Hepatocyte (in vitro differentiated cells): ENCODE results near the gene TFF2.

Source experiments
- EZH2 ChIP-seq: fragments of 200-600 bp; sonication (generic); IDR thresholded peaks from 2 replicates; pipeline ENCODE4 v1.6.1; 2016; ENCODE audit warnings: antibody characterized with exemption, mild to moderate bottlenecking, borderline replicate concordance
- EZH2phosphoT487 ChIP-seq: fragments of 200-600 bp; sonication (generic); IDR thresholded peaks from one replicate; pipeline ENCODE4 v1.6.1; 2018; ENCODE audit warnings: antibody characterized with exemption, mild to moderate bottlenecking, low read depth, moderate library complexity; ENCODE audit not compliant: unreplicated experiment, severe bottlenecking
- TF ChIP-seq, protein P1 (sequence below): fragments of 200-600 bp; sonication (generic); IDR thresholded peaks from 2 replicates; pipeline ENCODE4 v1.5.1; 2016; ENCODE audit warnings: antibody characterized with exemption, mild to moderate bottlenecking; ENCODE audit not compliant: poor library complexity

DNA sequence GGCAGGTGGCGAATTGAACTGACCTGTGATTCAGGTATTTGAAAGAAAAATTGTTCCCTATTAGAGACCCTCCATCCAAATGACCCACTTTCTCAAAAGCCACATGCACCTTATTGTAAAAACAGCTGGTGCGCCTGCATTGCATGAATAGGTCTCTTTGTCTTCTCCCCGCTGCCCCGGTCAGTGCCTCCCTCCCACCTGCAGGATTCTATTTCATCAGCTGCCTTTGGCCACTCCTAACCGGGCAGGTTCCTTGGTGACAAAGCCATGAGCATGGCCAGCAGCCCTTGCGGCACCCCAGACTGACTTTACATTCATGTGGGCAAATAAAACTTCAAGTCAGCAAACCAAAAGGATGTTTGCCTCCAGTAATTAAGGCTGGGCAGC is 38.6 kb upstream of the TFF2 start:
- TF ChIP-seq, protein P1, sequence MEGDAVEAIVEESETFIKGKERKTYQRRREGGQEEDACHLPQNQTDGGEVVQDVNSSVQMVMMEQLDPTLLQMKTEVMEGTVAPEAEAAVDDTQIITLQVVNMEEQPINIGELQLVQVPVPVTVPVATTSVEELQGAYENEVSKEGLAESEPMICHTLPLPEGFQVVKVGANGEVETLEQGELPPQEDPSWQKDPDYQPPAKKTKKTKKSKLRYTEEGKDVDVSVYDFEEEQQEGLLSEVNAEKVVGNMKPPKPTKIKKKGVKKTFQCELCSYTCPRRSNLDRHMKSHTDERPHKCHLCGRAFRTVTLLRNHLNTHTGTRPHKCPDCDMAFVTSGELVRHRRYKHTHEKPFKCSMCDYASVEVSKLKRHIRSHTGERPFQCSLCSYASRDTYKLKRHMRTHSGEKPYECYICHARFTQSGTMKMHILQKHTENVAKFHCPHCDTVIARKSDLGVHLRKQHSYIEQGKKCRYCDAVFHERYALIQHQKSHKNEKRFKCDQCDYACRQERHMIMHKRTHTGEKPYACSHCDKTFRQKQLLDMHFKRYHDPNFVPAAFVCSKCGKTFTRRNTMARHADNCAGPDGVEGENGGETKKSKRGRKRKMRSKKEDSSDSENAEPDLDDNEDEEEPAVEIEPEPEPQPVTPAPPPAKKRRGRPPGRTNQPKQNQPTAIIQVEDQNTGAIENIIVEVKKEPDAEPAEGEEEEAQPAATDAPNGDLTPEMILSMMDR = no peak
- TF ChIP-seq EZH2 (no peak), EZH2phosphoT487 (no peak)
